Measurements from ENCODE around the gene TEX52.

DNA sequence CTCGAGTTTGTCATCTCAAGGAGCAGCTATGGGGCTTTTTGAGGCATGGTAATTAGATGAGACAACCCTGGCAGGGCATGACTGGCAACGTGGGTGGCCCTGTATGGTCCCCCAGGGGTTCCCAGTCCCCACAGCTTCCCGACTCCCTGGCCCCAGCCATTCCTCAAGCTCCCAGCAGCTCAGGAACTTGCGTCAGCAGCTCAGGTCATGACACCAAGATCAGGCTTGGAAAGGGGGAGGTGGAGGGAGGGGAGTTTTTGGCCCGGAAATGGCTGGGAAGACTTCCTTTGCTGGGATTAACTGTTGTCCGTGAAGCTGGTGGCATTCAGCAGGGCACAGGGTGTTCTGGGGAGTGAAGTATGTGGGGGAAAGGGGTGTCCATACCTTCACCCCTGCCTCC lies 11.6 kb downstream of the TEX52 start:
- TF ChIP-seq, protein P1, sequence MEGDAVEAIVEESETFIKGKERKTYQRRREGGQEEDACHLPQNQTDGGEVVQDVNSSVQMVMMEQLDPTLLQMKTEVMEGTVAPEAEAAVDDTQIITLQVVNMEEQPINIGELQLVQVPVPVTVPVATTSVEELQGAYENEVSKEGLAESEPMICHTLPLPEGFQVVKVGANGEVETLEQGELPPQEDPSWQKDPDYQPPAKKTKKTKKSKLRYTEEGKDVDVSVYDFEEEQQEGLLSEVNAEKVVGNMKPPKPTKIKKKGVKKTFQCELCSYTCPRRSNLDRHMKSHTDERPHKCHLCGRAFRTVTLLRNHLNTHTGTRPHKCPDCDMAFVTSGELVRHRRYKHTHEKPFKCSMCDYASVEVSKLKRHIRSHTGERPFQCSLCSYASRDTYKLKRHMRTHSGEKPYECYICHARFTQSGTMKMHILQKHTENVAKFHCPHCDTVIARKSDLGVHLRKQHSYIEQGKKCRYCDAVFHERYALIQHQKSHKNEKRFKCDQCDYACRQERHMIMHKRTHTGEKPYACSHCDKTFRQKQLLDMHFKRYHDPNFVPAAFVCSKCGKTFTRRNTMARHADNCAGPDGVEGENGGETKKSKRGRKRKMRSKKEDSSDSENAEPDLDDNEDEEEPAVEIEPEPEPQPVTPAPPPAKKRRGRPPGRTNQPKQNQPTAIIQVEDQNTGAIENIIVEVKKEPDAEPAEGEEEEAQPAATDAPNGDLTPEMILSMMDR (optimal IDR thresholded peaks at IDR 0.05 in 1 of 3, IDR thresholded peaks at IDR 0.05 in 1 of 3, conservative IDR thresholded peaks at IDR 0.05 in 1 of 3; ENCODE audit: extremely low read depth in 1 of 3, insufficient read depth in 2 of 3, low read length in 3 of 3) = no peak
- TF ChIP-seq EZH2 (IDR thresholded peaks at IDR 0.05; ENCODE audit: low read length) = no peak
